ENCODE results near the gene LMOD1.
A peak's percentile ranks its signal among the peaks of the same experiment; 100 is the strongest.

Gene LMOD1

DNA sequence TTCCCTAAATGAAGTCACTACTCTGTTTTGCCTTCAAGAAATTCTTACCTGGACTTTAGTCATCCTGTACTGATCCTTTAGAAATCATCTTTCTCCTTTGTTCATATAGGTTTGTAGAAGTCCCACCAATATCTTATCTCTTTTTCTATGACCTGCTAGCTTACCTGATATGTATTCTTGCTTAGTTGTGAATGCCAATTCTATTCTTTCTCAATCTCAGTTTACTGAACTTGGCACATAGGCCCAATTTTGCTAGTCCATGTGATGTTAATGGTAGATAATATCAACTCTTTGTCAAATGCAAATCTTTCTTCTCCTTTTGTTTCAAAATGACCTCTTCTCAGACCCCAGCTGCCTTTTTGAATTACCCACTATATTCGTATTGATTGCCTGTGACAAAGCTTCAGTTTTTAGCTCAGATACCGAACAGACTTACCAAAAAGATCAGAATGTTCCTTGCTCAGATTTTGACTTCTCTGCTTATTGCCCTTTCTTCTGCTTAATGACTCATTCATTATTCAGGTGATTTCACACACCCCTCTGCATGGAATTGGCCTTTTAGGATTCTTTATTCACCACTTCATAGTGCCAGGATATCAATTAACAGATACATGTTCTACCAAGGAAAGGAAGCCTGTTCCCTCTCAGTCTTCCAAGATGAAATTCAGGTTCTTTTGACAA lies 96.8 kb downstream of the LMOD1 start:
- Mint-ChIP-seq H3K4me1 (ENCODE audit: low read depth) (peaks cover 10% of the 10 kb centered on the region), H3K9me3 (ENCODE audit: low read depth) (no peaks in the 10 kb centered on the region), H3K4me3 (no peak overlapping the region)

GRCh38 chr1:201848230-201848629 lies 98.1 kb downstream of the LMOD1 start:
- H3K4me1 Mint-ChIP-seq (ENCODE audit: low read depth): peaks cover 14% of the 10 kb centered on the region
- H3K9me3 Mint-ChIP-seq (ENCODE audit: low read depth): no peaks in the 10 kb centered on the region
- peaks cover 7% of the 10 kb centered on the region for H3K36me3 Mint-ChIP-seq
- no peak overlapping the region for H3K27ac Mint-ChIP-seq
- H3K27me3 Mint-ChIP-seq: no peaks in the 10 kb centered on the region
- H3K4me3 Mint-ChIP-seq: no peak overlapping the region

More for the DNA sequence above, 96.8 kb downstream of the LMOD1 start:
- H3K27ac Mint-ChIP-seq: peak overlapping the region; percentile 37
- peaks cover 8% of the 10 kb centered on the region for H3K36me3 Mint-ChIP-seq
- no peaks in the 10 kb centered on the region for H3K27me3 Mint-ChIP-seq

- Mint-ChIP-seq H3K9me3 (ENCODE audit: low read depth) (no peaks in the 10 kb centered on the region), H3K27ac (no peak overlapping the region), H3K4me1 (ENCODE audit: low read depth) (peaks cover 18% of the 10 kb centered on the region), H3K36me3 (peaks cover 2% of the 10 kb centered on the region), H3K4me3 (no peak overlapping the region), H3K27me3 (no peaks in the 10 kb centered on the region)
Observed at GRCh38 chr1:201847150-201847549, 99.2 kb downstream of the LMOD1 start.

All from activated naive CD8-positive, alpha-beta T cell (primary cell).